ENCODE data around the gene MRPS33.

The MRPS33 gene

DNA sequence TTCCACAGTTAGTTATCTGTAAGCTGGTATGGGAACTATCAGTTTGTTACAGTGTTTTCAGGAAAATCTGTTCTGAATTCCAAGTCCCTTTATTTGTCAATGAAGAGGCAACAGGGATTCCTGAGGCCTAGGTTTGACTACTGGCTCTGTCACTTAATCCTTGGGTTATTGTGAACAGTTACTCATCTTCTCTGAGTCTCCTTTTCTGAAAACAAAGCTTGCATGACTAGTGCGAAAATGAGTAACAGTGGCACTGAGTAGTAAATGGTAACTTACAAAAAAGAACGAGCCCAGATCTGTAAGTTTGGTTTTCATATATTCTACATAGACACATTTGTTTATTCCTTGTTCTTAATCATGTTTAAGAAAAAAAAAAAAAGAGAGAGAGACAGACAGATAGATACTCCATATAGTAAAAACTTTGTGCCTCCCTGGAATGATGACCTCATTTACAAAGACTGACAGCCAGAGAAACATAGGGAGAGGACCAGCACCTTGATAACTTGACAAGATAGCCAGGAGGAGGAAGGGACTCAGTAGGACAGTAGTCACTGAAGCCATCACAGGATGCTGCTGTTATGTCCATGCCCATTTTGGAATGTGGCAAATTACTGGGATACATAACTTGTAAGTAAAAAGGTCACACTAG lies 1.9 kb downstream of the MRPS33 start:
- in situ Hi-C loops (cut with HindIII; ENCODE audit: low sequenced_read_pairs) = no loop called here

GRCh38 chr7:141012044-141012685 lies 2.6 kb downstream of the MRPS33 start:
- in situ Hi-C loops (cut with HindIII; ENCODE audit: low sequenced_read_pairs) = no loop called here

DNA sequence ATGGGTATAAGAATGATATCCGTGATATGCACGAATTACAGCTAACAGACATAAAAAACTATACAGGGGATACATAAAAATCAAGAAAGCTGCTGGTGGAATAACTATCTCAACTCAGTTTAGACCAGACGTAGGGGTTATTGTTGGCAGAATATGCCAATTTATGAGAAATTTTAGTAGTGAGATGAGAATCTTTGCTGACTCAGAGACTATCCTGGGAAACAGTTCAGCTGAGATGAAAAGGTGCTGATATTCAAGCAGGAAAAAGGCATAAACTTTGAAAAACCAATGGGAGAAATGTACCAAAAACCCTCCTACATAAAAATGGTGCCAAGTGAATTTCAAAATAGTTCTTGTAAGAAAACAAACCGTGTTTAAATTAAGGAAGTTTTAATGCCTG lies 3.3 kb downstream of the MRPS33 start:
- in situ Hi-C loops (cut with HindIII; ENCODE audit: low sequenced_read_pairs) = no loop called here

- in situ Hi-C loops (cut with HindIII; ENCODE audit: low sequenced_read_pairs) = no loop called here
Observed at GRCh38 chr7:141003172-141004065, 11.3 kb downstream of the MRPS33 start.

- in situ Hi-C loops (cut with HindIII; ENCODE audit: low sequenced_read_pairs) = no loop called here
Observed at GRCh38 chr7:141001546-141001945, 13.2 kb downstream of the MRPS33 start.

GRCh38 chr7:141001122-141001521 lies 13.6 kb downstream of the MRPS33 start:
- in situ Hi-C loops (cut with HindIII; ENCODE audit: low sequenced_read_pairs) = no loop called here

GRCh38 chr7:140998715-140999114 lies 16.0 kb downstream of the MRPS33 start:
- in situ Hi-C loops (cut with HindIII; ENCODE audit: low sequenced_read_pairs) = no loop called here

- in situ Hi-C loops (cut with HindIII; ENCODE audit: low sequenced_read_pairs) = no loop called here
Observed at GRCh38 chr7:140992422-140992821, 22.3 kb downstream of the MRPS33 start.

DNA sequence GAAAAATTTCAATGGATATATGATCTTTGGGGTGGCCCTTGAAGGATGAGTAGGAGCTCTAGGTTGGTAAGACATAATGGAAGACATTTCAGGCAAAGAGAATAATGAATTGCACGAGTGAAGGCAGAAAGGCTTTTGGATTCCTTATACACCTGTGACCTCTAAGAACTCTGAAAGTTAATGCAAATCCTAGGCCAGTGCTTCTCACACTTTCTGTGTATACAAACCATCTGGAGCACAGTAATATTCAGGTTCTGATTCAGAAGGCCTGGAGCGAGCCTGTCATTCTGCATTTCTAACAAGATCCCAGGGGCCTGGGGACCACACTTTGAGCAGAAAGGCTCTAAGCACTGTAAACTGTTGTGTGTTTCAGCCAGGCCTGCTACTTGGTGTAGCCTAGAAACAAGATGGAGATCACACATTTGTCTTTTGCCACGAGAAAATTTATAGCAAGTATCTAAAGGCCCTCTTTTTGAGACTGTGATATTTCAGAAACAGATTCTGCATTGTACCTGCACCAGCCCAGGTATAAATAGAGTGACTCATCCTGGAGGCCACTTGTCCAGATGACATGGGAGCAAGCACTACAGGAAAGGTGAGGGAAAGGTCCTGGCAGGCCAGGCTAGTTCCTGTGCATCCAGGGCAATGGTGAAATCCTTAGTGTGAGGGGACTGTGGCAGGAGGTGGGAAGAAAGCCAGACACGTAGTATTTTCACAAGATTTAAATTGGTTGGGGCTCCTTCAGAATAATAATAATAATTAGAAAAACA lies 24.4 kb downstream of the MRPS33 start:
- in situ Hi-C loops (cut with HindIII; ENCODE audit: low sequenced_read_pairs) = no loop called here

DNA sequence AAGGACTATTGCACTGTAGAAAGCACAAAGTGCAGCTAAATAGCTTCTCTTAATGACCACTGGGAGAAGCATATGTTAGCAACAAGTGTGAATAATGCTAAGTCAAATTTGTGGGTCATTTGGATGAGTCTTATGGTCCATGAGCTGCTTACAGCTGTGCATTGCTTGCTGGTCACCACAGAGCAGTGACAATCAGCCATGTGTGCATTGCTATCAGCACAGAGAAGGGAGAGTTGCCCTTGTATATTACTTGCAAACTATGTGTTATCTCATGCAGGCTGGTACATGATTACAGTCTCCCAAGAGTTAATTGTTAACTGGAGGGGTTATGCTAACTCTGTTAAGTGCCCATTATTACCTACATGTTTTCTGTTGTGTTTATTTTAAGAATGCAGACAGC lies 25.7 kb downstream of the MRPS33 start:
- in situ Hi-C loops (cut with HindIII; ENCODE audit: low sequenced_read_pairs) = no loop called here

- in situ Hi-C loops (cut with HindIII; ENCODE audit: low sequenced_read_pairs) = no loop called here
Observed at GRCh38 chr7:140983802-140984201, 30.9 kb downstream of the MRPS33 start.

GRCh38 chr7:140982508-140982907 lies 32.2 kb downstream of the MRPS33 start:
- in situ Hi-C loops (cut with HindIII; ENCODE audit: low sequenced_read_pairs) = no loop called here

- in situ Hi-C loops (cut with HindIII; ENCODE audit: low sequenced_read_pairs) = no loop called here
Observed at GRCh38 chr7:140981951-140982350, 32.8 kb downstream of the MRPS33 start.

DNA sequence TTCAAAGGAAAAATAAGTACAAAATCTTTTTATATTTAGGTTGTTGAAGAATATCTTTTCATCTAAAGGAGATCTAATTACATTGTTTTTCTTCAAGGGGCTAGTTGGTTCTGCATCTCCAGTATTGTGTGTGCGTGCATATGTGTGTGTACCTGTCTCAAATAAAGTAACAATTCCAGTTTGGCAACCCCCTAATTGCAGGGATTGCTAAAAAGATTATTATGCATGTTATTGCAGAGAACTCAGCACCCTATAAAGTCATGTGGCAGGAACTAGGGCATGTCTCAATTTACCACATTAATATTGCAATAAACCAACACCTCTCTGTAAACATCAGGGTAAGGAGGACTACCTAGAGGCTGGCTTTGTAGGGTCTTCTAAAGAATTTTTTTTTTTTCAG lies 37.0 kb downstream of the MRPS33 start:
- in situ Hi-C loops (cut with HindIII; ENCODE audit: low sequenced_read_pairs) = no loop called here

DNA sequence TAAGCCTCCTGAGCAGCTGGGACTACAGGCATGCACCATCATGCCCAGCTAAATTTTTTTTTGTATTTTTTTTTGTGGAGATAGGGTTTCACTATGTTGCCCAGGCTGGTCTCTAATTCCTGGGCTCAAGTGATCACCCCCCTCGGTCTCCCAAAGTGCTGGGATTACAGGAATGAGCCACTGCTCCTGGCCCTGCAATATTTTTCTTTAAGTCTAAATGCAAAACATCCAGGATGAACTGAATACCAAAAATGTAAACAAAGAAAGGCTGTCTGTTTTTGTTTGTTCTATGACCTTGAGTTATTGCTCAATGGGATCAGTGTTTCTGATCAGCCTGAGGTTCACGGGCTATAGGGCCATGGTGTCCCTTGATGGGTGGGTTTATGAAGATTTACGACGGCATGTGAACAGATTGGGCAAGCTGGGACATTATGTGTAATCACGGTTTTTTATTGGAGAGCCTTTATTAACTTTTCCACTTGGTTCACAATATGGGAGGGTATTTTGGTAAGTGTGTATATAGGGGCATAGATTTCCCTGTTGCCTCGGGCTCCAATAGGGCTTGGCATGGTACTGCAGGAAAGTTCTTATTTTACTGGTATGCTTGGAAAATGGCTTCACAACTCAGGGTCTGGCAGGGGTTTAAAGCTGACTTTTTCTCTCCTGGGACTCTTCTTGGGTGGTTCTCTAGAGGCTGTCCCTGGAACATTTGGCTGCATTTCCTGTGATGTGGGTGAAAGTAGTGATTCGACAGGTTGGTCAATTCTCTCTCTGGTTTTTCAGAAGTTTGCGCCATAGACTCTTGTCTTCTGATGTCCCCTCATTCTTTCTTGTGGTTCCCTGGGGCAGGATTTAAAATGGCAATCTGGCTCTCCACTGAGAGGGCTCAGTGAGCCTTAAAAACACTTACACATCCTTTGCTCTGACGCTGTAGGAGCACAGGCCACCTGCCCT lies 41.6 kb downstream of the MRPS33 start:
- in situ Hi-C loops (cut with HindIII; ENCODE audit: low sequenced_read_pairs) = no loop called here

DNA sequence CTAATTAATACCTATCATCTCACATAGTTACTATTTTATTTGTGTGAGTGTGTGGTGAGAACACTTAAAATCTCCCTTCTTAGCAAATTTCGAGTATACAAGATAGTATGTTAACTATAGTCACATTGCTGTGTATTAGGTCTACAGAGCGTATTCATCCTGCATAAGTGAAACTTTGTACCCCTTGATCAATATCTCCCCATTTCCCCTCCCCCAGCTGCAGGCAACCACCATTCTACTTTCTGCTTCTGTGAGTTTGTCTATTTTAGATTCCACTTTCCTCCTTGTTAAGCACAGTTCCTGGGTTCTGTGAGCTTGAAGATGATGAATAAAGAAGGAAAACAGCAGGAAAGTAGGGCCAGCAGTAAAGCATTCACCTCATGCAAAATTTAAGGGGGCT lies 42.4 kb downstream of the MRPS33 start:
- in situ Hi-C loops (cut with HindIII; ENCODE audit: low sequenced_read_pairs) = no loop called here

- in situ Hi-C loops (cut with HindIII; ENCODE audit: low sequenced_read_pairs) = no loop called here
Observed at GRCh38 chr7:140967438-140967837, 47.3 kb downstream of the MRPS33 start.

GRCh38 chr7:140966561-140967233 lies 48.1 kb downstream of the MRPS33 start:
- in situ Hi-C loops (cut with HindIII; ENCODE audit: low sequenced_read_pairs) = no loop called here

DNA sequence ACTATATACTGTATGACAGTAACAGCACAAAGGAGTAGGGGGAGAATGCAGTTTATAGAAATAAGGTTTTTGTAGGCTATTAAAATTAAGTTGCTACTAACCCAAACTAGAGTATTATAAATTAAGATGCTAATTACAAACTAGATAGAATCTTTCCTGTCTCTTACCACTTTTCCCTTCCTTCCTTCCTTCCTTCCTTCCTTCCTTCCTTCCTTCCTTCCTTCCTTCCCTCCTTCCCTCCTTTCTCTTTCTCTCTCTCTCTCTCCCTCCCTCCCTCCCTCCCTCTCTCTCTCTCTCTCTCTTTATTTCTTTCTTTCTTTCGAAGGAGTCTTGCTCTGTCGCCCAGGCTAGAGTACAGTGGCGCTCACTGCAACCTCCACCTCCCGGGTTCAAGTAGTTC lies 53.6 kb downstream of the MRPS33 start:
- in situ Hi-C loops (cut with HindIII; ENCODE audit: low sequenced_read_pairs) = no loop called here

Measured in DLD1 (cell line).